ENCODE measurements around the gene FAM193A. TPM values are rescaled to one million over a fixed set of nuclear protein-coding genes. Genes with fewer than 3 reads are reported as not detected.
A peak's percentile ranks its signal among the peaks of the same experiment; 100 is the strongest.
"Not testable (repeated sequence)": the region's sequence is repeated elsewhere in the genome, so short reads cannot be mapped to it uniquely, and the experiment has no call there.

FAM193A gene
- total RNA-seq, 1 donor from 2014 or later, result 28.9 TPM

GRCh38 chr4:2534904-2535375, 1.5 kb upstream of the FAM193A start:
- peak overlapping the region; percentile 81 for H3K4me3 ChIP-seq
- TF ChIP-seq CTCF (IDR thresholded peaks at IDR 0.05), result no peak
- intact Hi-C loops (cut with DNase I), result no loop called here
- no peaks in the 10 kb centered on the region for H3K36me3 ChIP-seq
- H3K9me3 ChIP-seq, result no peaks in the 10 kb centered on the region
- DNase-seq, result no peak
- ATAC-seq, result no peak
- H3K4me1 ChIP-seq, result peaks cover 19% of the 10 kb centered on the region
- no peaks in the 10 kb centered on the region for H3K27me3 ChIP-seq
- H3K27ac ChIP-seq, result peak overlapping the region; percentile 92

GRCh38 chr4:2535376-2536192, 863 bp upstream of the FAM193A start:
- peak; percentile 4 for ATAC-seq

GRCh38 chr4:2537011-2537830, 774 bp downstream of the FAM193A start:
- Histone ChIP-seq H3K27ac (peak overlapping the region; percentile 85), H3K4me1 (peaks cover 19% of the 10 kb centered on the region), H3K9me3 (no peaks in the 10 kb centered on the region), H3K27me3 (no peaks in the 10 kb centered on the region), H3K36me3 (no peaks in the 10 kb centered on the region), H3K4me3 (peak overlapping the region; percentile 91)
- DNase-seq (peak; percentile 86), ATAC-seq (peak; percentile 2)
- no peak for TF ChIP-seq CTCF (IDR thresholded peaks at IDR 0.05)
- intact Hi-C loops (cut with DNase I), result no loop called here

More at GRCh38 chr4:2535376-2536192, 863 bp upstream of the FAM193A start:
- H3K4me1 ChIP-seq, result peaks cover 19% of the 10 kb centered on the region
- peak overlapping the region; percentile 92 for H3K27ac ChIP-seq
- H3K9me3 ChIP-seq, result no peaks in the 10 kb centered on the region
- no peaks in the 10 kb centered on the region for H3K36me3 ChIP-seq
- intact Hi-C loops (cut with DNase I), result no loop called here
- H3K27me3 ChIP-seq, result no peaks in the 10 kb centered on the region
- peak; percentile 13 for TF ChIP-seq CTCF (IDR thresholded peaks at IDR 0.05)
- peak overlapping the region; percentile 81 for H3K4me3 ChIP-seq
- peak; percentile 80 for DNase-seq

GRCh38 chr4:2543580-2544191, 7.2 kb downstream of the FAM193A start:
- not testable (repeated sequence) for DNase-seq, H3K27me3 ChIP-seq

GRCh38 chr4:2545321-2546013, 9.0 kb downstream of the FAM193A start:
- H3K4me1 ChIP-seq, result no peaks in the 10 kb centered on the region
- no peak overlapping the region for H3K4me3 ChIP-seq
- no peak for TF ChIP-seq CTCF (IDR thresholded peaks at IDR 0.05)
- H3K36me3 ChIP-seq, result no peaks in the 10 kb centered on the region
- H3K9me3 ChIP-seq, result no peaks in the 10 kb centered on the region
- no peak for DNase-seq
- H3K27me3 ChIP-seq, result no peaks in the 10 kb centered on the region
- no peak for ATAC-seq
- H3K27ac ChIP-seq, result no peak overlapping the region
- intact Hi-C loops (cut with DNase I), result no loop called here

More at GRCh38 chr4:2543580-2544191, 7.2 kb downstream of the FAM193A start:
- H3K4me1 ChIP-seq; H3K4me3 ChIP-seq; H3K9me3 ChIP-seq; H3K27ac ChIP-seq; H3K36me3 ChIP-seq; ATAC-seq; intact Hi-C loops (cut with DNase I): not testable (repeated sequence)

Data from upper lobe of right lung (tissue), 1 donor.